HepG2 (cell line): ENCODE data around the gene GBE1. TPM values are rescaled to one million over a fixed set of nuclear protein-coding genes. Genes with fewer than 3 reads are reported as not detected.

Experiments used
- AGO2 ChIP-seq: fragments of 200-400 bp; formaldehyde crosslinking; optimal IDR thresholded peaks from 2 replicates; pipeline ENCODE3; 2017; ENCODE audit warnings: mild to moderate bottlenecking, low read depth, low read length, moderate library complexity
- ARNT ChIP-seq: fragments of 450-650 bp; IDR thresholded peaks from 2 replicates; pipeline ENCODE4 v1.6.1; 2017
- ATF7 ChIP-seq, 2 experiments: fragments of 450-650 bp in 1 of 2; sonication (generic) in 1 of 2; formaldehyde crosslinking in 1 of 2; IDR thresholded peaks; 2 replicates each; pipeline versions ENCODE4 v1.4.0 to v1.6.1; 2016 to 2020; ENCODE audit warnings: antibody characterized with exemption in 1 of 2, mild to moderate bottlenecking in 1 of 2, missing genetic modification reagents in 1 of 2
- GATAD2A ChIP-seq: IDR thresholded peaks from 2 replicates; pipeline ENCODE4 v1.6.1; 2016
- GPBP1L1 ChIP-seq: sonication (generic); formaldehyde crosslinking; IDR thresholded peaks from 2 replicates; pipeline ENCODE4 v1.5.0; 2020; ENCODE audit warnings: mild to moderate bottlenecking, missing genetic modification reagents
- IKZF4 ChIP-seq: sonication (generic); formaldehyde crosslinking; IDR thresholded peaks from 2 replicates; pipeline ENCODE4 v1.5.1; 2020; ENCODE audit warnings: borderline replicate concordance, mild to moderate bottlenecking, low read depth, missing genetic modification reagents; ENCODE audit errors: not compliant biosample characterization
- KDM2A ChIP-seq: sonication (generic); formaldehyde crosslinking; IDR thresholded peaks from 2 replicates; pipeline ENCODE4 v1.4.0; 2020; ENCODE audit warnings: low read depth, missing genetic modification reagents, borderline replicate concordance
- KDM4B ChIP-seq: sonication (generic); formaldehyde crosslinking; IDR thresholded peaks from 2 replicates; pipeline ENCODE4 v1.4.0; 2020; ENCODE audit warnings: missing genetic modification reagents
- MAZ ChIP-seq, 2 experiments: sonication (generic) in 1 of 2; formaldehyde crosslinking in 1 of 2; IDR thresholded peaks; 2 replicates each; pipeline versions ENCODE4 v1.5.0 to v1.6.1; 2012 to 2020; ENCODE audit warnings: low read depth in 2 of 2, mild to moderate bottlenecking in 2 of 2, borderline replicate concordance in 1 of 2, improper control_type of control experiment in 1 of 2, low read length in 1 of 2, missing genetic modification reagents in 1 of 2, moderate library complexity in 1 of 2
- POLR2G ChIP-seq: fragments of 200-400 bp; formaldehyde crosslinking; IDR thresholded peaks from 2 replicates; pipeline ENCODE4 v1.6.1; 2018; ENCODE audit warnings: mild to moderate bottlenecking, low read depth, low read length, moderate library complexity
- RARG ChIP-seq: sonication (generic); formaldehyde crosslinking; IDR thresholded peaks from 2 replicates; pipeline ENCODE4 v1.4.0; 2020; ENCODE audit warnings: low read depth, mild to moderate bottlenecking, missing genetic modification reagents
- RXRB ChIP-seq: IDR thresholded peaks from 2 replicates; pipeline ENCODE4 v1.6.1; 2016; ENCODE audit warnings: borderline replicate concordance, missing genetic modification reagents, missing compliant biosample characterization
- SAFB2 ChIP-seq: sonication (generic); formaldehyde crosslinking; IDR thresholded peaks from 2 replicates; pipeline ENCODE4 v1.5.1; 2020; ENCODE audit warnings: missing genetic modification reagents, low read depth, mild to moderate bottlenecking, borderline replicate concordance
- SRSF1 ChIP-seq: fragments of 200-400 bp; formaldehyde crosslinking; optimal IDR thresholded peaks from 2 replicates; pipeline ENCODE3; 2017; ENCODE audit warnings: mild to moderate bottlenecking, low read depth, low read length, moderate library complexity
- SUZ12 ChIP-seq: fragments of 150-350 bp; IDR thresholded peaks from 2 replicates; pipeline ENCODE4 v1.6.1; 2014; ENCODE audit warnings: low read depth, low read length
- ZBTB8A ChIP-seq: sonication (generic); formaldehyde crosslinking; IDR thresholded peaks from 2 replicates; pipeline ENCODE4 v1.4.0; 2020; ENCODE audit warnings: mild to moderate bottlenecking, low read depth, missing genetic modification reagents, borderline replicate concordance
- ZNF230 ChIP-seq: sonication (generic); formaldehyde crosslinking; IDR thresholded peaks from 2 replicates; pipeline ENCODE4 v1.4.0; 2020; ENCODE audit warnings: mild to moderate bottlenecking, missing genetic modification reagents
- ZNF335 ChIP-seq: sonication (generic); formaldehyde crosslinking; IDR thresholded peaks from 2 replicates; pipeline ENCODE4 v1.4.0; 2020; ENCODE audit warnings: missing genetic modification reagents
- ZNF337 ChIP-seq: sonication (generic); formaldehyde crosslinking; IDR thresholded peaks from 2 replicates; pipeline ENCODE4 v1.5.1; 2020; ENCODE audit warnings: missing genetic modification reagents, low read depth, mild to moderate bottlenecking, borderline replicate concordance
- ZNF546 ChIP-seq: sonication (generic); formaldehyde crosslinking; conservative IDR thresholded peaks from 2 replicates; pipeline ENCODE4 v1.8.1; 2023; ENCODE audit warnings: mild to moderate bottlenecking, missing genetic modification reagents
- ZNF784 ChIP-seq: sonication (generic); formaldehyde crosslinking; IDR thresholded peaks from 2 replicates; pipeline ENCODE4 v1.5.1; 2020; ENCODE audit warnings: missing genetic modification reagents, mild to moderate bottlenecking, borderline replicate concordance
- polyA plus RNA-seq, 8 experiments: library from polyadenylated mRNA; depleted of rRNA in 3 of 8; stranded (reverse) in 7 of 8; unstranded in 1 of 8; fragments of >200 nt; fragmentation: Illumina TruSeq in 4 of 8; extraction: Trizol in 4 of 8; gene quantifications; 2 replicates each; pipeline versions ENCODE4 v1.2.1 to v1.2.3, GENCODE V29; 2011 to 2016; ENCODE audit warnings: low read depth in 4 of 8, missing spikeins in 1 of 8, mixed read lengths in 1 of 8; ENCODE audit not compliant: insufficient read depth in 1 of 8
- total RNA-seq, 5 experiments: library from RNA; depleted of rRNA; stranded (reverse); fragments of >200 nt; fragmentation: Illumina TruSeq; extraction: Trizol; gene quantifications; 2 replicates each; pipeline ENCODE4 v1.2.3, GENCODE V29; 2016; ENCODE audit warnings: low read depth in 1 of 5
- TF ChIP-seq, protein P1 (sequence below), 2 experiments: sonication (generic) in 1 of 2; formaldehyde crosslinking in 1 of 2; IDR thresholded peaks; 2 replicates each; pipeline versions ENCODE4 v1.5.1 to v1.6.1; 2011 to 2020; ENCODE audit warnings: borderline replicate concordance in 1 of 2, low read depth in 1 of 2, low read length in 1 of 2, mild to moderate bottlenecking in 1 of 2, missing genetic modification reagents in 1 of 2, moderate library complexity in 1 of 2
- TF ChIP-seq, protein P2 (sequence below): sonication (generic); formaldehyde crosslinking; IDR thresholded peaks from 2 replicates; pipeline ENCODE4 v1.4.0; 2020; ENCODE audit warnings: mild to moderate bottlenecking, missing genetic modification reagents

The GBE1 gene
- total and polyA plus RNA-seq, 2 of the 13 experiments (the other 11 are each of a cell fraction or from before 2014, with no cell fraction given): 22.9 to 36.1 TPM

GRCh38 chr3:81760924-81761903 is at the start of gene GBE1 (continued):
- TF ChIP-seq, protein P1, sequence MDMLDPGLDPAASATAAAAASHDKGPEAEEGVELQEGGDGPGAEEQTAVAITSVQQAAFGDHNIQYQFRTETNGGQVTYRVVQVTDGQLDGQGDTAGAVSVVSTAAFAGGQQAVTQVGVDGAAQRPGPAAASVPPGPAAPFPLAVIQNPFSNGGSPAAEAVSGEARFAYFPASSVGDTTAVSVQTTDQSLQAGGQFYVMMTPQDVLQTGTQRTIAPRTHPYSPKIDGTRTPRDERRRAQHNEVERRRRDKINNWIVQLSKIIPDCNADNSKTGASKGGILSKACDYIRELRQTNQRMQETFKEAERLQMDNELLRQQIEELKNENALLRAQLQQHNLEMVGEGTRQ (IDR thresholded peaks at IDR 0.05; ENCODE audit: low read depth, low read length): no peak
- TF ChIP-seq, protein P1 (CRISPR knock-in tag; IDR thresholded peaks at IDR 0.05; ENCODE audit: borderline replicate concordance): peak; percentile 58
- TF ChIP-seq RARG (CRISPR knock-in tag) (0 out of 2 replicates have a peak, but pooled peaks have one; percentile 46), ATF7 (IDR thresholded peaks at IDR 0.05) (no peak), ATF7 (CRISPR knock-in tag; IDR thresholded peaks at IDR 0.05) (no peak; the same call in 1 of the 2 replicates), KDM2A (CRISPR knock-in tag) (peak; percentile 93), ZNF784 (CRISPR knock-in tag) (peak; percentile 40; the same call in 1 of the 2 replicates), ZBTB8A (no peak), GPBP1L1 (CRISPR knock-in tag) (no peak), MAZ (IDR thresholded peaks at IDR 0.05; ENCODE audit: borderline replicate concordance, low read depth, low read length) (no peak), MAZ (CRISPR knock-in tag; IDR thresholded peaks at IDR 0.05; ENCODE audit: low read depth) (peak; percentile 92), ARNT (no peak), ZNF337 (CRISPR knock-in tag) (no peak; the same call in 1 of the 2 replicates), ZNF546 (CRISPR knock-in tag) (peak; percentile 90), SAFB2 (CRISPR knock-in tag) (peak; percentile 71; the same call in 1 of the 2 replicates), ZNF230 (CRISPR knock-in tag) (no peak), IKZF4 (CRISPR knock-in tag) (peak; percentile 72), ZNF335 (CRISPR knock-in tag) (peak; percentile 68), SUZ12 (no peak), POLR2G (peak; percentile 89), AGO2 (peak; percentile 86), KDM4B (no peak; the same call in 1 of the 2 replicates), RXRB (peak; percentile 98), GATAD2A (CRISPR knock-in tag) (peak; percentile 81), SRSF1 (peak; percentile 95)
- TF ChIP-seq, protein P2, sequence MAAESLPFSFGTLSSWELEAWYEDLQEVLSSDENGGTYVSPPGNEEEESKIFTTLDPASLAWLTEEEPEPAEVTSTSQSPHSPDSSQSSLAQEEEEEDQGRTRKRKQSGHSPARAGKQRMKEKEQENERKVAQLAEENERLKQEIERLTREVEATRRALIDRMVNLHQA (CRISPR knock-in tag): no peak
